ENCODE results near the gene KIZ. TPM values are rescaled to one million over a fixed set of nuclear protein-coding genes. Genes with fewer than 3 reads are reported as not detected.

Gene KIZ
- total RNA-seq, 1 donor from 2014 or later, result 60.0 TPM

GRCh38 chr20:21203088-21203656 lies 77.3 kb downstream of the KIZ start:
- Histone ChIP-seq H3K36me3 (no peaks in the 10 kb centered on the region), H3K9ac (no peak overlapping the region), H3K27me3 (no peaks in the 10 kb centered on the region), H3K4me1 (peaks cover 22% of the 10 kb centered on the region), H2AFZ (replicated peaks) (no peak overlapping the region), H3K4me3 (no peak overlapping the region), H3K4me2 (no peak overlapping the region), H3K27ac (no peak overlapping the region), H4K20me1 (ENCODE audit: low read depth) (no peaks in the 10 kb centered on the region), H3K9me3 (ENCODE audit: low read depth) (no peaks in the 10 kb centered on the region), H3K79me2 (ENCODE audit: low read depth) (no peaks in the 10 kb centered on the region), H3F3A (ENCODE audit: low read depth) (peaks cover 5% of the 10 kb centered on the region)
- no peak overlapping the region for H3K27ac Mint-ChIP-seq
- H3K27me3 Mint-ChIP-seq (ENCODE audit: insufficient read depth, low read depth), result peaks cover 5% of the 10 kb centered on the region
- TF ChIP-seq EZH2 (IDR thresholded peaks at IDR 0.05) (no peak), CTCF (IDR thresholded peaks at IDR 0.05) (no peak), EZH2phosphoT487 (IDR thresholded peaks at IDR 0.05) (no peak)
- H3K4me1 Mint-ChIP-seq, result no peaks in the 10 kb centered on the region
- no peaks in the 10 kb centered on the region for H3K36me3 Mint-ChIP-seq
- no peak overlapping the region for H3K4me3 Mint-ChIP-seq
- no peak for DNase-seq (ENCODE audit: low spot score)
- peaks cover 3% of the 10 kb centered on the region for H3K9me3 Mint-ChIP-seq

- no peaks in the 10 kb centered on the region for H3K9me3 ChIP-seq (ENCODE audit: low read depth)
- H3K36me3 ChIP-seq, result no peaks in the 10 kb centered on the region
- Mint-ChIP-seq H3K36me3 (no peaks in the 10 kb centered on the region), H3K27ac (no peak overlapping the region), H3K4me1 (no peaks in the 10 kb centered on the region), H3K4me3 (no peak overlapping the region), H3K9me3 (peaks cover 3% of the 10 kb centered on the region), H3K27me3 (ENCODE audit: insufficient read depth, low read depth) (peaks cover 4% of the 10 kb centered on the region)
- H3K9ac ChIP-seq, result no peak overlapping the region
- H3K27ac ChIP-seq, result no peak overlapping the region
- no peak overlapping the region for H3K4me2 ChIP-seq
- no peak for TF ChIP-seq EZH2phosphoT487 (IDR thresholded peaks at IDR 0.05)
- no peak for TF ChIP-seq CTCF (IDR thresholded peaks at IDR 0.05)
- TF ChIP-seq EZH2 (IDR thresholded peaks at IDR 0.05), result no peak
- no peaks in the 10 kb centered on the region for H3F3A ChIP-seq (ENCODE audit: low read depth)
- no peak for DNase-seq (ENCODE audit: low spot score)
- H2AFZ ChIP-seq (replicated peaks), result no peak overlapping the region
- H4K20me1 ChIP-seq (ENCODE audit: low read depth), result no peaks in the 10 kb centered on the region
- H3K79me2 ChIP-seq (ENCODE audit: low read depth), result no peaks in the 10 kb centered on the region
- no peaks in the 10 kb centered on the region for H3K27me3 ChIP-seq
- peaks cover 22% of the 10 kb centered on the region for H3K4me1 ChIP-seq
- H3K4me3 ChIP-seq, result no peak overlapping the region
Observed at GRCh38 chr20:21206584-21206983, 80.7 kb downstream of the KIZ start.

DNA sequence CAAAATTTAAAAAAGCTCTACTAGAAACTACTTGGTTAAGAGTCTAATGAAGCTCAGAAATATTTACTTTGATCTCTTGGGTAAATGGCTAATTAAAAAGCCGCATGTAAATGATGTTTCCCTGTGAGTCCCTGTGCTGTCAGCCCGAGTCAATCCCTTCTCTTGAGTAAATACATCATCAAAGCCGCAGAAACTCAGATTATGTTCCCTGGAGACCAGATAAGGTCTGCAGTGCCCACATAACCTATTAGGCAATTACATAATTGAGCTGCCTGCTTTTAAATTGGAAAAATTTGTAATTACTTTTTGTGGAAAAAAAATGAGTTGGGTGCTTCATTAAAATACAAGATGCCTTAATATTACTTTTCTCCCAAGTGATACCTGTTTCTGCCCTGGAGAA lies 83.1 kb downstream of the KIZ start:
- no peak overlapping the region for H3K4me3 ChIP-seq
- H3K9ac ChIP-seq, result no peak overlapping the region
- peaks cover 4% of the 10 kb centered on the region for H3K27me3 Mint-ChIP-seq (ENCODE audit: insufficient read depth, low read depth)
- H4K20me1 ChIP-seq (ENCODE audit: low read depth), result no peaks in the 10 kb centered on the region
- H3K36me3 Mint-ChIP-seq, result no peaks in the 10 kb centered on the region
- H3K9me3 ChIP-seq (ENCODE audit: low read depth), result no peaks in the 10 kb centered on the region
- TF ChIP-seq EZH2phosphoT487 (IDR thresholded peaks at IDR 0.05) (no peak), EZH2 (IDR thresholded peaks at IDR 0.05) (no peak), CTCF (IDR thresholded peaks at IDR 0.05) (no peak)
- H2AFZ ChIP-seq (replicated peaks), result no peak overlapping the region
- no peaks in the 10 kb centered on the region for H3K9me3 Mint-ChIP-seq
- no peak overlapping the region for H3K4me3 Mint-ChIP-seq
- H3K27me3 ChIP-seq, result no peaks in the 10 kb centered on the region
- no peak overlapping the region for H3K4me2 ChIP-seq
- no peaks in the 10 kb centered on the region for H3F3A ChIP-seq (ENCODE audit: low read depth)
- no peak overlapping the region for H3K27ac Mint-ChIP-seq
- H3K27ac ChIP-seq, result no peak overlapping the region
- H3K79me2 ChIP-seq (ENCODE audit: low read depth), result no peaks in the 10 kb centered on the region
- no peaks in the 10 kb centered on the region for H3K36me3 ChIP-seq
- no peak for DNase-seq (ENCODE audit: low spot score)
- H3K4me1 Mint-ChIP-seq, result peaks cover 1% of the 10 kb centered on the region
- peaks cover 25% of the 10 kb centered on the region for H3K4me1 ChIP-seq
